Psoas muscle (tissue), 8 donors: Measurements from ENCODE around the gene PIEZO1. TPM values are rescaled to one million over a fixed set of nuclear protein-coding genes. Genes with fewer than 3 reads are reported as not detected.
A peak's percentile ranks its signal among the peaks of the same experiment; 100 is the strongest.

Experiments
- ATAC-seq, 4 donors: fragments of 200-7000 bp; cut with Tn5 transposase; one replicate each; pipeline ENCODE4 v1.9.1; 2020; ENCODE audit warnings: moderate library complexity in 3 of 4, mild to moderate bottlenecking in 2 of 4
- DNase-seq, 2 donors: peaks; one replicate each; pipeline ENCODE4 v3.0.0-alpha.2; 2020
- H3K27ac ChIP-seq: fragments of 200-600 bp; one replicate; pipeline ENCODE4 v1.8.0; 2022
- H3K27me3 ChIP-seq, 3 donors: fragments of 200-600 bp in 1 of 3; one replicate each; pipeline versions ENCODE4 v1.6.1 to v1.8.0; 2013 to 2022; ENCODE audit warnings: low read length in 2 of 3, mild to moderate bottlenecking in 2 of 3, moderate library complexity in 1 of 3; ENCODE audit not compliant: insufficient read depth in 3 of 3
- H3K36me3 ChIP-seq, 2 donors: fragments of 200-600 bp in 1 of 2; one replicate each; pipeline versions ENCODE4 v1.6.1 to v1.8.0; 2013 to 2022; ENCODE audit warnings: low read depth in 1 of 2, mild to moderate bottlenecking in 1 of 2, moderate library complexity in 1 of 2; ENCODE audit not compliant: insufficient read depth in 1 of 2
- H3K4me1 ChIP-seq: fragments of 200-600 bp; one replicate; pipeline ENCODE4 v1.8.0; 2022
- H3K4me3 ChIP-seq: fragments of 200-600 bp; one replicate; pipeline ENCODE4 v1.8.0; 2022; ENCODE audit warnings: mild to moderate bottlenecking
- H3K9me3 ChIP-seq: fragments of 200-600 bp; one replicate; pipeline ENCODE4 v1.8.0; 2022
- CTCF ChIP-seq: fragments of 200-600 bp; IDR thresholded peaks from one replicate; pipeline ENCODE4 v1.8.0; 2022; ENCODE audit warnings: antibody characterized with exemption
- WGBS, 3 donors: extraction: QIAGEN DNeasy Blood & Tissue Kit; methylation state at CpG; one replicate each; pipeline versions ENCODE4 v1.1.6 to v1.1.7; 2013; 5-methylcytosine and 5-hydroxymethylcytosine counted together
- intact Hi-C, 2 donors: fragments of 100-400 bp; cut with DNase I; formaldehyde crosslinking; loops; one replicate each; pipeline versions ENCODE4 v1.11.0 to v1.14.2; 2022
- polyA plus RNA-seq, 3 donors: library from polyadenylated mRNA; stranded (reverse); fragments of 200-250 nt; gene quantifications; one replicate each; pipeline ENCODE4 v1.2.3, GENCODE V29; 2013
- total RNA-seq, 4 donors: library from RNA; stranded (reverse); fragmentation: NEBNext Ultra II Directional in 2 of 4; extraction: Animal tissue kit (Norgen Biotek cat#: 25700) in 2 of 4; gene quantifications; one replicate each; pipeline versions ENCODE4 v1.2.1 to v1.2.4, GENCODE V29; 2021 to 2023
- donor health status: healthy with polysubstance abuse.
- donor health status: DM: no; HTN: no; CAD: no; lungs with moderate emphysema.
- donor health status: Bipolar disorder and iron deficiency.
- donor health status: healthy.
- donor health status: DM: yes; HTN: yes; CAD: no.
- donor health status: DM: no; HTN: no; CAD: no.
- donor health status: DM: no; HTN: no; CAD: no.
- donor health status: DM: yes; HTN: yes; CAD: no.

The PIEZO1 gene
- total and polyA plus RNA-seq, 7 donors: 7.2 to 26.8 (median 10.2) TPM

- Histone ChIP-seq H3K4me1 (peaks cover 3% of the 10 kb centered on the region), H3K27me3 (no peaks in the 10 kb centered on the region), H3K36me3 (peaks cover 7 to 50% of the 10 kb centered on the region in 2 donors), H3K4me3 (no peak overlapping the region), H3K9me3 (no peaks in the 10 kb centered on the region), H3K27ac (no peak overlapping the region)
- TF ChIP-seq CTCF: no peak
- intact Hi-C loops: no loop called here
- ATAC-seq (no peak), DNase-seq (no peak)
- 77 to 82% (median 77%) methylated on average over 20 to 25 of the region's 25 CpGs for WGBS, 3 donors
These were observed 72.5 kb downstream of the PIEZO1 start for GRCh38 chr16:88712362-88712979.

- no peaks in the 10 kb centered on the region for H3K27me3 ChIP-seq
- 69 to 90% (median 76%) methylated on average over 16 to 18 of the region's 18 CpGs for WGBS, 3 donors
- intact Hi-C loops: no loop called here
- peaks cover 6 to 44% of the 10 kb centered on the region in 2 donors for H3K36me3 ChIP-seq
- DNase-seq (no peak), ATAC-seq (no peak)
- no peak overlapping the region for H3K4me3 ChIP-seq
- TF ChIP-seq CTCF: no peak
- H3K4me1 ChIP-seq: peaks cover 9% of the 10 kb centered on the region
- no peak overlapping the region for H3K27ac ChIP-seq
- H3K9me3 ChIP-seq: no peaks in the 10 kb centered on the region
These were observed 73.2 kb downstream of the PIEZO1 start for GRCh38 chr16:88711750-88712340.

- Histone ChIP-seq H3K27ac (no peak overlapping the region), H3K4me1 (peaks cover 9% of the 10 kb centered on the region), H3K27me3 (no peaks in the 10 kb centered on the region), H3K36me3 (peaks cover 2 to 31% of the 10 kb centered on the region in 2 donors), H3K9me3 (no peaks in the 10 kb centered on the region), H3K4me3 (no peak overlapping the region)
- ATAC-seq (no peak), DNase-seq (no peak)
- WGBS, 3 donors: 68 to 70% (median 69%) methylated on average over 16 of the region's 16 CpGs
- TF ChIP-seq CTCF: no peak
- intact Hi-C loops: no loop called here
These were observed 74.5 kb downstream of the PIEZO1 start for GRCh38 chr16:88710556-88710955.

GRCh38 chr16:88706965-88707826 lies 77.8 kb downstream of the PIEZO1 start:
- intact Hi-C loops: loop anchor here (5.0 kb wide), 2 partner anchors 45 to 140 kb away; partner anchors contain the start of gene MVD (in 1 of the 2)
- peak overlapping the region; percentile 88 for H3K4me3 ChIP-seq
- no peaks in the 10 kb centered on the region for H3K27me3 ChIP-seq
- TF ChIP-seq CTCF: no peak
- no peaks in the 10 kb centered on the region for H3K9me3 ChIP-seq
- peaks cover 18% of the 10 kb centered on the region for H3K4me1 ChIP-seq
- H3K27ac ChIP-seq: peak overlapping the region; percentile 91
- ATAC-seq (no peak), DNase-seq (no peak)
- WGBS, 3 donors: 31 to 37% (median 34%) methylated on average over 17 of the region's 17 CpGs
- H3K36me3 ChIP-seq: peaks cover 0 to 18% of the 10 kb centered on the region in 2 donors
